NCI-H146 treated with DMSO at 0.1 percent for 48 hours (cell line): ENCODE data around the gene ERAL1.
"Not testable (repeated sequence)": the region's sequence is repeated elsewhere in the genome, so short reads cannot be mapped to it uniquely, and the experiment has no call there.

Source experiments
- DNase-seq: peaks from one replicate; lab custom pipeline; 2025; ENCODE audit not compliant: unreplicated experiment; lab: John Stamatoyannopoulos, UW

Gene ERAL1

GRCh38 chr17:28897769-28898526 is 43.1 kb downstream of the ERAL1 start:
- DNase-seq: no peak

- no peak for DNase-seq
Observed at GRCh38 chr17:28898527-28898955, 43.7 kb downstream of the ERAL1 start.

GRCh38 chr17:28899212-28899815 is 44.5 kb downstream of the ERAL1 start:
- no peak for DNase-seq

- no peak for DNase-seq
Observed at GRCh38 chr17:28900986-28901726, 46.3 kb downstream of the ERAL1 start.

- DNase-seq: peak; percentile 57
Observed at GRCh38 chr17:28901866-28902818, 47.3 kb downstream of the ERAL1 start.

GRCh38 chr17:28902819-28903545 is 48.2 kb downstream of the ERAL1 start, which contains the start of gene DHRS13:
DHRS13 (minus strand) TSS chr17:28903079; CDS start chr17:28902944, 135 bp downstream.
- DNase-seq: peak; percentile 83

DNA sequence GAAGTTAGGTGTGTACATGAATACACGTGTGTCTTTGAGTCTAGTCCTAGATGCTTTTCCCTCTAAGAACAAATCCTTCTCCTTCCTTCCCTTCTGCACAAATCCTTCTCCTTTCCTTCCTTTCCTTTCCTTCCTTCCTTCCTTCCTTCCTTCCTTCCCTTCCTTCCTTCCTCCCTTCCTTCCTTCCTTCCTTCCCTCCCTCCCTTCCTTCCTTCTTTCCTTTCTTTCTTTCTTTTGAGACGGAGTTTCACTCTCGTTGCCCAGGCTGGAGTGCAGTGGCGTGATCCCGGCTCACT is 48.7 kb downstream of the ERAL1 start:
- not testable (repeated sequence) for DNase-seq

DNA sequence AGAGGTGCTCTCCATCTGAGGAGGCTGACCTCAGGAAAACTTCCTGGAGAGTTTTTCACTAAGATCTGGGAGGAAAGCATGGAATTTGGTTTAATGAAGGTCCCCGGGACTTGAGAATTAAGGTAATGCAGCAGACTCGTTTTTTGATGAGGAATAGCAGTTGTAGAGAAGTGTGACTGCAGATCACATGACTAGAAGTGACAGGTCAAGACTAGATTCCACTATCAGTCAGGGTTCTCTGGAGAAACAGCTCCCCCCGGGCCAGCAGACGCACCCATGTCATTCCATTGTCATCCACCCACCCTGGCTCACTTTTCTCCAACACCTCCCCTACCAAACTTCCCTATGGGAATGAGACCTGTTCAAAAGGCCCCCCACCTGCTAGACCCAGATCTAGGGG is 50.0 kb downstream of the ERAL1 start:
- DNase-seq: no peak

GRCh38 chr17:28906276-28906675 is 51.5 kb downstream of the ERAL1 start:
- no peak for DNase-seq

DNA sequence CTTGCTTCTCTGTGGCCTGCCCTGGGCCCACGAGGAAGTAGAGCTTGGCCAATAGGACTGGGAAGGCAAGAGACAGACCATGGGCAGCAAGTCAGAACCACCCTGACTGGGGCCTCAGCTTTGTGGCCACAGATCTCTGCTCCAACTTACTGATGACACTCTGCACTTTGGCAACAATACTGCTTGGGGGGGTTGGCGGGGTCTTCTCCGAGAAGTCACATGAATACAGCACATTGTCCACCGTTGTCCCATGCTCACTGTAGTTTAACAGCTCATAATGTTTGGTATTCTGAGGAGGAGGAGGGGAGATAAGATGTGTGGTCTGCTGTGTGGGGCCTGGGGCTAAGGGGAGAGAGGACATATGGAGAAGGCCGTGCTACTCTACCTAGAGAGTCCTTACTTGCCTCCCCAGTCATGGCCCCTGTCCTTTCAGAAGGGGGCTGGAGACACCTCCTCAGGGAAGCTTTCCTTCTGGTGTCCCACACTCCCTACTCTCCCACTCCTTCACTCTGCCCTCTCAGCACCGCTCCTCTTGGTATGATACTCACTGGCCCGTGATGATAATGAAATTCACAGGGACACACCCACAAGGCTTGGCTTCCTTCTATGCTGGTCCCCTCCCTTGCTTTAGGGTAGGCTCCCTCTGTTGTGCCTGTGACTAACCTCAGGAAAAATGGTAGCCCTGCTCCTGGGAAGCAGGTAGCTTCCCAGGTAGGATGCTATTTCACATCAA is 52.1 kb downstream of the ERAL1 start:
- DNase-seq: no peak

- no peak for DNase-seq
Observed at GRCh38 chr17:28907709-28908475, 53.1 kb downstream of the ERAL1 start.

DNA sequence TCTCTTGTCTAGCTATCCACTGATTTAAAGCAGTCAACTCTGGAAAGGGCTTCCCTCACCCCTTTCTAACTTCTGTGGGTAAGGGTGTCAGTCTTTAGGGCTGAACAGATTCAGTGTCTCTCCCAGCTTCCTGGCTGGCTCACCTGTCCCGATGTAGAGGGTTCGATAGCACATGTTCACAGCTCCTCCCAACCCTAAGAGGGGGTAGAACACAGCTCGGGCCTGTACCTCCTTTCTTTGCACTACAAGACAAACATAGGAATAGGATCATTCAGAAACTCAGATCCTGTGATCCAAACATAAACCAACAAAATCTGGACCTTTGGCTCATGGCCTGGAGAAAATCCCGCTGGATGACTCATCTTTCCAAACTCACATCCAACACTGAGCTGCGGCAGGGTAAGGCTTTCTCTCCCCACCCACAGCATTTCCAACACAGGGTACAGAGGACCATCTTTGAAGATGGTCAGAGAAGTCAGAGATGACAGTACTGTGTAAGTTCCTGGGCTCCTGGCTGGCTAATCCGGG is 53.9 kb downstream of the ERAL1 start:
- DNase-seq: no peak

GRCh38 chr17:28910534-28910933 is 55.7 kb downstream of the ERAL1 start:
- DNase-seq: no peak
